NCI-H1048 (cell line): ENCODE measurements around the gene KCNS1.

Source experiments
- DNase-seq: peaks from one replicate; lab custom pipeline; 2025; lab: John Stamatoyannopoulos, UW

The KCNS1 gene

DNA sequence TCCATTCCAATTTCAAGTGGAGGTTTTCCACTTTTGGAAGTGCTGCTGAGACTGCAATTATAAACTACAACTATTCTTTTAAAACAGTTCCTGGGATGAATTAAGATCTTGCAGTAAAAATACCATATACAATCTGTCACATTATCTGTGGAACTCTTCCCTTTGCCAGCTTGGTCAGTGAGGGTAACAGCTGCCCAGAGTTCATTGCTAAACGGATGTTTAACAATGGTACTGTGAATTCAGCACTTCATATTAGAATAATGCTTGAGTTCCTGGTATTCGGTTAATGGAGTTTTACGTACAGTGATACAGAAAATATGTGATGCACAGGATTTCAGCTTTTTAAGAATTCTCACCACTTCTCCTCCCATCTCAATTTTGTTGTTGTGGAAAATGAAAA, 51.5 kb downstream of the KCNS1 start:
- DNase-seq: no peak

- DNase-seq: no peak
Observed at GRCh38 chr20:45047581-45048119, 53.3 kb downstream of the KCNS1 start.

DNA sequence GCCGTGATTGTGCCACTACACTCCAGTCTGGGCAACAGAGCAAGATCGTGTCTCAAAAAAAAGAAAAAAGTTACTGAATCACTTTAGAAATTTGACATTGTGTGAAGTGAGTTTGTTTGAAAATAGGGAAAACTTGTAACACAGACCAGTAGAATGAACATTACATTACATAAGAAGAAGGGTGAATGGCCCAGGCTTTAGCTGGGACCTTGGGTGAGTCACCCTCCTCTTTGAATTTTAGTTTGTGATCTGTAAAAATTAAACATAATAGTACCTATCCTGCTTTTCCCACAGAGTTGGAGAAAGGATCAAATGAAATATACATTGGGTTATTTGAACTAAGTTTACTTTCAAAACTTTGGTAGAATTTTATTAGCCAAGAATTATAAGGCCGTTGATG, 56.3 kb downstream of the KCNS1 start:
- DNase-seq: no peak

DNA sequence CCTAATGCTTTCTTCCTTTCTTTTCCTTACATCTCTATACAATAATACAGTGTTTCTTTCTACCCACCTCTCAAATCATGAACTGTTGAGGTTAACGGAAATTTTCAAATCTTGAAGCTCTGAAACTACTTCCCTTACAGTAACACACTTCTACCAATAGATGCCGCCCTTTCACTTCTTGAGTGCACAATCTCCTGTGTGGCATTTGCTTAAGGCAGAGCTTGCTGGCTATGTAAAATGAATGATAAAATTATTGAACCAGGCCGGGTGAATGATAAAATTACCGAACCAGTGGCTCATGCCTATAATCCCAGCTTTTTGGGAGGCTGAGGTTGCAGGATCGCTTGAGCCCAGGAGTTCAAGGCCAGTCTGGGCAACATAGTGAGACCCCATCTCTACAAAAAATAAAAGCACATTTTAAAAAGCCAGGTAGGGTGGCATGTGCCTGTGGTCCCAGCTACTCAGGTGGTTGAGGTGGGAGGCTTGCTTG, 56.8 kb downstream of the KCNS1 start:
- DNase-seq: peak; percentile 14

DNA sequence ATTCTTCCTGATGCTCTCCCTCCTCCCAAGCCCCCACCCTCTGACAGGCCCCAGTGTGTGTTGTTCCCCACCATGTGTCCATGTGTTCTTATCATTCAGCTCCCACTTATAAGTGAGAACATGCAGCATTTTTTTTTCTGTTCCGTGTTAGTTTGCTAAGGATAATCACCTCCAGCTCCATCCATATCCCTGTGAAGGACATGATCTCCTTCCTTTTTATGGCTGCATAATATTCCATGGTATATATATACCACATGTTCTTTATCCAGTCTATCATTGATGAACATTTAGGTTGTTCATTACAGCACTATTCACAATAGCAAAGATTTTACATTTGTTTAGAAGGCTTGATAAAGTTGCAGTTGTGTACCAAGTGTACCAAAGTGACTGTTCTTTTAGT, 57.9 kb downstream of the KCNS1 start:
- DNase-seq: no peak
